ENCODE results near the gene CHD2. TPM values are rescaled to one million over a fixed set of nuclear protein-coding genes. Genes with fewer than 3 reads are reported as not detected.

CHD2 gene
- total RNA-seq, 1 experiment from 2014 or later: 120 TPM

- CTCF ChIA-PET: no interaction called here
- Histone ChIP-seq H3F3A (ENCODE audit: insufficient read depth, low read depth) (no peaks in the 10 kb centered on the region), H3K9me2 (ENCODE audit: insufficient read depth) (no peaks in the 10 kb centered on the region), H3K36me3 (ENCODE audit: low read depth) (no peaks in the 10 kb centered on the region), H3K9me3 (ENCODE audit: insufficient read depth, low read depth) (no peaks in the 10 kb centered on the region; the same call in 1 of the 2 replicates), H3K4me1 (replicated peaks; ENCODE audit: insufficient read depth) (no peaks in the 10 kb centered on the region), H3K4me2 (no peak overlapping the region), H3K27ac (no peak overlapping the region), H2AFZ (no peak overlapping the region), H3K27me3 (ENCODE audit: insufficient read depth, low read depth) (no peaks in the 10 kb centered on the region), H3K79me2 (ENCODE audit: low read depth) (no peaks in the 10 kb centered on the region), H3K4me3 (no peak overlapping the region), H4K20me1 (ENCODE audit: insufficient read depth) (no peaks in the 10 kb centered on the region)
- BruUV-seq (replicated peaks): no TSS peak
- TF ChIP-seq EZH2 (IDR thresholded peaks at IDR 0.05; ENCODE audit: low read depth): no peak
- TF ChIP-seq, protein P1, sequence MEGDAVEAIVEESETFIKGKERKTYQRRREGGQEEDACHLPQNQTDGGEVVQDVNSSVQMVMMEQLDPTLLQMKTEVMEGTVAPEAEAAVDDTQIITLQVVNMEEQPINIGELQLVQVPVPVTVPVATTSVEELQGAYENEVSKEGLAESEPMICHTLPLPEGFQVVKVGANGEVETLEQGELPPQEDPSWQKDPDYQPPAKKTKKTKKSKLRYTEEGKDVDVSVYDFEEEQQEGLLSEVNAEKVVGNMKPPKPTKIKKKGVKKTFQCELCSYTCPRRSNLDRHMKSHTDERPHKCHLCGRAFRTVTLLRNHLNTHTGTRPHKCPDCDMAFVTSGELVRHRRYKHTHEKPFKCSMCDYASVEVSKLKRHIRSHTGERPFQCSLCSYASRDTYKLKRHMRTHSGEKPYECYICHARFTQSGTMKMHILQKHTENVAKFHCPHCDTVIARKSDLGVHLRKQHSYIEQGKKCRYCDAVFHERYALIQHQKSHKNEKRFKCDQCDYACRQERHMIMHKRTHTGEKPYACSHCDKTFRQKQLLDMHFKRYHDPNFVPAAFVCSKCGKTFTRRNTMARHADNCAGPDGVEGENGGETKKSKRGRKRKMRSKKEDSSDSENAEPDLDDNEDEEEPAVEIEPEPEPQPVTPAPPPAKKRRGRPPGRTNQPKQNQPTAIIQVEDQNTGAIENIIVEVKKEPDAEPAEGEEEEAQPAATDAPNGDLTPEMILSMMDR (conservative IDR thresholded peaks at IDR 0.05): no peak
- intact Hi-C loops (cut with micrococcal nuclease; ENCODE audit: unreplicated experiment): loop anchor here (5.0 kb wide), 1 partner anchor 401 kb away; no protein-coding TSS in a partner anchor
- POLR2A ChIA-PET (ENCODE audit: unreplicated experiment): no interaction called here
- DNase-seq: no peak
These were observed 148.2 kb downstream of the CHD2 start for GRCh38 chr15:93048426-93048721.

GRCh38 chr15:93048759-93049161 lies 148.6 kb downstream of the CHD2 start:
- H3K27me3 ChIP-seq (ENCODE audit: insufficient read depth, low read depth): no peaks in the 10 kb centered on the region
- ChIA-PET CTCF (no interaction called here), POLR2A (ENCODE audit: unreplicated experiment) (no interaction called here)

GRCh38 chr15:93049233-93049632 lies 149.1 kb downstream of the CHD2 start:
- TF ChIP-seq, protein P1 (conservative IDR thresholded peaks at IDR 0.05): no peak
- no peak for TF ChIP-seq EZH2 (IDR thresholded peaks at IDR 0.05; ENCODE audit: low read depth)
- Histone ChIP-seq H3K4me1 (replicated peaks; ENCODE audit: insufficient read depth) (no peaks in the 10 kb centered on the region), H4K20me1 (ENCODE audit: insufficient read depth) (no peaks in the 10 kb centered on the region), H3K36me3 (ENCODE audit: low read depth) (no peaks in the 10 kb centered on the region), H3K9me2 (ENCODE audit: insufficient read depth) (no peaks in the 10 kb centered on the region), H3K4me3 (no peak overlapping the region), H2AFZ (no peak overlapping the region), H3K27ac (no peak overlapping the region), H3K4me2 (no peak overlapping the region), H3K9me3 (ENCODE audit: insufficient read depth, low read depth) (no peaks in the 10 kb centered on the region; the same call in 1 of the 2 replicates), H3F3A (ENCODE audit: insufficient read depth, low read depth) (no peaks in the 10 kb centered on the region), H3K27me3 (ENCODE audit: insufficient read depth, low read depth) (no peaks in the 10 kb centered on the region), H3K79me2 (ENCODE audit: low read depth) (no peaks in the 10 kb centered on the region)
- CTCF ChIA-PET: no interaction called here
- no TSS peak for BruUV-seq (replicated peaks)
- intact Hi-C loops (cut with micrococcal nuclease; ENCODE audit: unreplicated experiment): loop anchor here (5.0 kb wide), 1 partner anchor 402 kb away; no protein-coding TSS in a partner anchor
- POLR2A ChIA-PET (ENCODE audit: unreplicated experiment): no interaction called here
- no peak for DNase-seq

More at GRCh38 chr15:93048759-93049161, 148.6 kb downstream of the CHD2 start:
- intact Hi-C loops (cut with micrococcal nuclease; ENCODE audit: unreplicated experiment): loop anchor here (5.0 kb wide), 1 partner anchor 401 kb away; no protein-coding TSS in a partner anchor
- no peaks in the 10 kb centered on the region for H3K36me3 ChIP-seq (ENCODE audit: low read depth)
- H3K79me2 ChIP-seq (ENCODE audit: low read depth): no peaks in the 10 kb centered on the region
- no peak overlapping the region for H3K4me3 ChIP-seq
- peak in 1 of 2 experiments; percentile 43 for DNase-seq
- H4K20me1 ChIP-seq (ENCODE audit: insufficient read depth): no peaks in the 10 kb centered on the region
- H3K4me1 ChIP-seq (replicated peaks; ENCODE audit: insufficient read depth): no peaks in the 10 kb centered on the region
- no peak overlapping the region for H2AFZ ChIP-seq
- BruUV-seq (replicated peaks): no TSS peak
- no peak overlapping the region for H3K4me2 ChIP-seq
- no peak overlapping the region for H3K27ac ChIP-seq
- no peaks in the 10 kb centered on the region for H3K9me2 ChIP-seq (ENCODE audit: insufficient read depth)
- no peaks in the 10 kb centered on the region; the same call in 1 of the 2 replicates for H3K9me3 ChIP-seq (ENCODE audit: insufficient read depth, low read depth)
- TF ChIP-seq, protein P1 (conservative IDR thresholded peaks at IDR 0.05): no peak
- TF ChIP-seq EZH2 (IDR thresholded peaks at IDR 0.05; ENCODE audit: low read depth): no peak
- no peaks in the 10 kb centered on the region for H3F3A ChIP-seq (ENCODE audit: insufficient read depth, low read depth)
